Esophagus (tissue), 2 donors: ENCODE measurements around the gene AKIRIN2. TPM values are rescaled to one million over a fixed set of nuclear protein-coding genes. Genes with fewer than 3 reads are reported as not detected.
A peak's percentile ranks its signal among the peaks of the same experiment; 100 is the strongest.

Experiments used
- H3K27ac ChIP-seq, 2 donors: one replicate each; pipeline ENCODE4 v1.5.1; 2013; ENCODE audit warnings: low read depth in 2 of 2, mild to moderate bottlenecking in 2 of 2, inconsistent platforms in 1 of 2, low read length in 1 of 2, moderate library complexity in 1 of 2
- H3K27me3 ChIP-seq, 2 donors: one replicate each; pipeline ENCODE4 v1.6.1; 2013; ENCODE audit warnings: low read length in 2 of 2, control low read depth in 1 of 2, mild to moderate bottlenecking in 1 of 2; ENCODE audit not compliant: insufficient read depth in 2 of 2, control insufficient read depth in 1 of 2
- H3K36me3 ChIP-seq, 2 donors: one replicate each; pipeline ENCODE4 v1.6.1; 2013; ENCODE audit warnings: low read length in 1 of 2; ENCODE audit not compliant: control insufficient read depth in 2 of 2, insufficient read depth in 2 of 2
- H3K4me1 ChIP-seq, 2 donors: one replicate each; pipeline ENCODE4 v1.6.1; 2013; ENCODE audit warnings: low read length in 1 of 2; ENCODE audit not compliant: control insufficient read depth in 2 of 2, insufficient read depth in 2 of 2
- H3K4me3 ChIP-seq, 2 donors: one replicate each; pipeline ENCODE4 v1.5.1; 2013; ENCODE audit warnings: low read length in 2 of 2, mild to moderate bottlenecking in 2 of 2, low read depth in 1 of 2, moderate library complexity in 1 of 2
- H3K9me3 ChIP-seq, 2 donors: one replicate each; pipeline ENCODE4 v1.6.1; 2013; ENCODE audit warnings: mild to moderate bottlenecking in 2 of 2, low read depth in 1 of 2, low read length in 1 of 2, moderate library complexity in 1 of 2; ENCODE audit not compliant: control insufficient read depth in 2 of 2, insufficient read depth in 1 of 2
- WGBS, 2 donors: extraction: QIAGEN DNeasy Blood & Tissue Kit; methylation state at CpG; one replicate each; pipeline ENCODE4 v1.1.7; 2013; 5-methylcytosine and 5-hydroxymethylcytosine counted together
- polyA plus RNA-seq, 2 donors: library from polyadenylated mRNA; stranded (reverse); fragments of 200-250 nt; gene quantifications; one replicate each; pipeline ENCODE4 v1.2.3, GENCODE V29; 2013
- donor health status: healthy with polysubstance abuse.
- donor health status: Bipolar disorder and iron deficiency.

AKIRIN2 gene
- polyA plus RNA-seq, 2 donors: 24.1 to 29.6 TPM

DNA sequence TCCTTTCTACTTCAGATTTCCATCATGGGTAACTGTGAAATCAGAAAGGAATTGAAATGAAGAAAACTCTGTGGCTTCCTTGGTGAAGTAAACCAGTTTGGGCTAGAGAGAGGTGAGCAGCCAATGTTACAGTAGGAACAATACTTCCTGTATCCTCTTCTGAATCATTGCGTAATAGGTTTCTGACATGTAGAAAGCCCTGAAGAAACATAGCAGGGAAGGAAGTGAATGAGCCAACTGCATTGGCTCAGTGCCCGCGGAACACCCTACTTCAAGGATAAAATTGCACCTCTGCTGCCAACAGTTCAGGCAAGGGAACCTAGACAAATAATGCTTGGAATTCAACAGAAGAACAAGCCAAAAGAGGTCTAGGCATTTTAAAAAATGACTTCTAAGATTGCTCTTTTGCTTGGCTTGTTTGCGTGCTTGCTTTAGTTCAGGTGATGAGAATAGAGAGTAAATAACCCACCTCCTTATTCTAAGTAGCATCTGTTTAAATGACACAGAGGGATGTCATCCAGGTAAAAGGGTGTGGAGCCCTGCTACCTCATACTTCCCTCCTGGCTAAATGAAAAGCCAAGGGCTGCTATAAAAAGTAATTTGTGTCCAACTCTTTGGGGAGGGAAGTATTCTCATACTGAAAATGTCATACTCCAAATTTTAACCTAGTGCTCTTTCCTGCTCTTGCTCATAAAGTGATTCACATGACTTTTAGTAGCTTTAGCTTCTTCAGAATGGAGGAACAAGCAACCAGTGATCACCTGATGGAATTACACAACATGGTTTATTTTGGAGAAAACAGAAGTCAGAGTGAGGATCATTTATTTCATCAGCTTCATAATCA, 30.0 kb upstream of the AKIRIN2 start:
- Histone ChIP-seq H3K4me3 (no peak overlapping the region), H3K27me3 (no peaks in the 10 kb centered on the region), H3K4me1 (peaks cover 4 to 6% of the 10 kb centered on the region in 2 donors), H3K9me3 (no peaks in the 10 kb centered on the region), H3K27ac (peak overlapping the region; percentile 92 to 96), H3K36me3 (no peaks in the 10 kb centered on the region)
- 16 to 17% methylated on average over 4 of the region's 4 CpGs for WGBS, 2 donors

DNA sequence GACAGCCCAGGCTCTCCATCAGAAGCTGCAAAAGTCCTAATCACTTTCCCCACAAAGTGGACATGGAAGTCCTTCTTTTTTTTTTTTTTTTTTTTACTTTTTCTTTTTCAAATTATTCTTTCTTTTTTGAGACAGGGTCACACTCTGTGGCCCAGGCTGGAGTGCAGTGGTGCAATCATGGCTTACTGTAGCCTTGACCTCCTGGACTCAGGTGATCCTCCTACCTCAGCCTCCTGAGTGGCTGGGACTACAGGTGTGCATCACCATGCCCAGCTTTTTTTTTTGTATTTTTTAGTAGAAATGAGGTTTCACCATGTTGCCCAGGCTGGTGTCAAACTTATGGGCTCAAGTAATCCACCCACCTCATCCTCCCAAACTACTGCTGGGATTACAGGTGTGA, 29.0 kb upstream of the AKIRIN2 start:
- H3K4me1 ChIP-seq: peaks cover 4 to 6% of the 10 kb centered on the region in 2 donors

GRCh38 chr6:87729965-87730719, 28.1 kb upstream of the AKIRIN2 start:
- Histone ChIP-seq H3K4me1 (peaks cover 4 to 6% of the 10 kb centered on the region in 2 donors), H3K4me3 (no peak overlapping the region), H3K27me3 (no peaks in the 10 kb centered on the region), H3K9me3 (no peaks in the 10 kb centered on the region), H3K27ac (peak overlapping the region; percentile 27 to 47), H3K36me3 (no peaks in the 10 kb centered on the region)
- 53 to 57% methylated on average over 6 of the region's 6 CpGs for WGBS, 2 donors

More for the DNA sequence above, 29.0 kb upstream of the AKIRIN2 start:
- H3K27me3 ChIP-seq: no peaks in the 10 kb centered on the region
- H3K36me3 ChIP-seq: no peaks in the 10 kb centered on the region
- H3K27ac ChIP-seq: peak overlapping the region; percentile 92 to 96
- H3K9me3 ChIP-seq: no peaks in the 10 kb centered on the region
- H3K4me3 ChIP-seq: no peak overlapping the region

- H3K27ac ChIP-seq: no peak overlapping the region
- H3K36me3 ChIP-seq: no peaks in the 10 kb centered on the region
These were observed 26.7 kb upstream of the AKIRIN2 start for GRCh38 chr6:87728706-87729105.

DNA sequence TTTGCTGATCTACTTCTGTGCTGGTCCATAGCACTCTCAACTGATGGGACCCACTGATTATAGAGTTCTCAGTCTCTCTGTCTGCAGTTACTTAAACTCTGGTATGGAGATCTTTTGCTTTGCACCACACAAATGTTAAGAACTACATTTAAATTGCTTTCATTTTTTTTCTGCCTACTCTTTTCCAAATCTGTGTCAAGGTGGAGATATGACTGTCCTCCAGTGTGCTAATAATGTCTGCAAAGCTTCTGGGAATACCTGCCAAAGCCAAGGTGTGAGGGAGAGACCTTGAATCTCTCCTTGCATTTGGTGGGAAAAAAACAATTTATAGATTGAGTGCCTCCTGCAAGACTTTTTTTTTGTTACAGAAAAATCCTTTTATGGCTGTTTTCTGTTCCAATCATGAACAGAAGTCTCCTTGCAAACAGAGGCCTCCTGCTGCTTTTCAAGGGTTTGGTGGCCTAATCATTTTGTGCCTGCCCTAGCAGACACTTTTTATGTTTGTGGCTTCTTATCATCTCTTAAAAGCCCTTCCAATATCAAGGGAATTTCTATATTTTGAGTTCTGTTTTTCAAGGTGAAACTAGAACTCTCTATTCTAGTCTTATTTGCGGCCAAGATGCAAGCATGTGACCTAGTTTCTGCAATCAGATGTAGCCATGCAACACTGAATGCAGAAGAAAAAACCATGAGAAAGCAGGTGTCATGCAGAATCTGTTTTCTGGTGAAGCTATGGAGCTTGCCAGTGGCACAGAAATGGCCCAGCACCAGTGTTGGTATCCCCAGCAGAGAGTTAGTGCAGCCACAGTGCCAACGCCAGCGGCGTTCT, 23.2 kb upstream of the AKIRIN2 start:
- H3K36me3 ChIP-seq: no peaks in the 10 kb centered on the region
- H3K4me1 ChIP-seq: peaks cover 0 to 2% of the 10 kb centered on the region in 2 donors
- no peaks in the 10 kb centered on the region for H3K27me3 ChIP-seq
- H3K4me3 ChIP-seq: no peak overlapping the region
- WGBS, 2 donors: 78 to 87% methylated on average over 4 of the region's 4 CpGs
- H3K9me3 ChIP-seq: no peaks in the 10 kb centered on the region
- H3K27ac ChIP-seq: no peak overlapping the region

More at GRCh38 chr6:87728706-87729105, 26.7 kb upstream of the AKIRIN2 start:
- Histone ChIP-seq H3K4me3 (no peak overlapping the region), H3K4me1 (peaks cover 4 to 6% of the 10 kb centered on the region in 2 donors), H3K9me3 (no peaks in the 10 kb centered on the region), H3K27me3 (no peaks in the 10 kb centered on the region)
- WGBS, 2 donors: 28 to 54% methylated on average over 3 of the region's 3 CpGs

- H3K36me3 ChIP-seq: no peaks in the 10 kb centered on the region
- H3K4me3 ChIP-seq: no peak overlapping the region
- H3K4me1 ChIP-seq: peaks cover 0 to 3% of the 10 kb centered on the region in 2 donors
- WGBS, 2 donors: 51 to 53% methylated on average over 8 of the region's 8 CpGs
- no peaks in the 10 kb centered on the region for H3K9me3 ChIP-seq
- H3K27me3 ChIP-seq: no peaks in the 10 kb centered on the region
- peak overlapping the region in 1 of 2 donors; percentile 56 for H3K27ac ChIP-seq
These were observed 21.4 kb upstream of the AKIRIN2 start for GRCh38 chr6:87723170-87724078.

DNA sequence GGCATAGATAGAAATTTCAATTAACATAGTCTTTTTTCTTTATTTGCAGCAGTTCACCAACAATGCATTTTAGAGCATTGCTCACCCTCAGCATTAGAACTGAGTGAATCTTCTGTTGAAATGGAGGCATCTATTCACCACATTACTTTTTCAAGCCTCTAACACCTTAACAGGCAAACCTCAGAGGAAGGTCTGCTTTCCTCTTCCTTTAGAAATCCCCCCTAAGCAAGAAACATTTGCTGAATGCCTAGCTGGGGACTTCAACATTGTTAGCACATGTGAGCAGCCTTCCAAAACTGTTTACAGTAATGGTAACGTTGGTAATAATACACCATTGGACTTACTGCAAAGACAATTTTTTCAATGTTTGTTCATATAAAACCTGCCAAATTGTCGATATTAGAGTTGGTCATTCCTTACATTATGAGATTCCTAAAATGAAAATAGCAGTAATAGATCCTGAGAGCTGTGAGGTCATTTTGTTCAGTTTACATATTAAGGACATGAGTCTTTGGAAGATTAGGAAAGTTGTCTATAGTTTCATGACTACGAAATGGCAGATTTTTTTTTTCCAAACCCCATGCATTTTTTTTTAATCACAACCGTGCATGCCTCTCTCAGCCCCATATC, 20.6 kb upstream of the AKIRIN2 start:
- Histone ChIP-seq H3K4me3 (no peak overlapping the region), H3K4me1 (peaks cover 0 to 3% of the 10 kb centered on the region in 2 donors), H3K27me3 (no peaks in the 10 kb centered on the region), H3K9me3 (no peaks in the 10 kb centered on the region), H3K36me3 (no peaks in the 10 kb centered on the region), H3K27ac (peak overlapping the region in 1 of 2 donors; percentile 56)
- 44 to 45% methylated on average over 4 of the region's 4 CpGs for WGBS, 2 donors

DNA sequence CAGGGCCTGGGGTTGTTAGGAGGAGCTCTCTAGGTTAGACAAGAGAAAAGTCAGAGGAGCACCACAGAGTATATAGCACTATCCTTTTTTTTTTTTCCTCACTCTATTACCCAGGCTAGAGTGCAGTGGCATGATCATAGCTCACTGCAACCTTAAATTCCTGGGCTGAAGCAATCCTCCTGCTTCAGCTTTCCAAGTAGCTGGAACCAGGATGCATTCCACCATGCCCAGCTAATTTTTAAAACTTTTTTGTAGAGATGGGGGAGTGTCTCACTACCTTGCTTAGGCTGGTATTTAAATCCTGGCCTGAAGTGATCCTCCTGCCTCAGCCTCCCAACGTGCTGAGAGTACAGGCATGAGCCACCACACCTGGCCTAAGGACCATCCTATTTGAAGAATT, 19.3 kb upstream of the AKIRIN2 start:
- H3K36me3 ChIP-seq: no peaks in the 10 kb centered on the region
- peaks cover 0 to 3% of the 10 kb centered on the region in 2 donors for H3K4me1 ChIP-seq
- 92 to 96% methylated on average over 1 of the region's 1 CpG for WGBS, 2 donors
- H3K4me3 ChIP-seq: no peak overlapping the region
- H3K27me3 ChIP-seq: no peaks in the 10 kb centered on the region
- no peaks in the 10 kb centered on the region for H3K9me3 ChIP-seq
- H3K27ac ChIP-seq: no peak overlapping the region
